Measurements from ENCODE around the gene IFNL3. TPM values are rescaled to one million over a fixed set of nuclear protein-coding genes. Genes with fewer than 3 reads are reported as not detected.

Gene IFNL3
- polyA plus RNA-seq, 3 donors, result not detected

DNA sequence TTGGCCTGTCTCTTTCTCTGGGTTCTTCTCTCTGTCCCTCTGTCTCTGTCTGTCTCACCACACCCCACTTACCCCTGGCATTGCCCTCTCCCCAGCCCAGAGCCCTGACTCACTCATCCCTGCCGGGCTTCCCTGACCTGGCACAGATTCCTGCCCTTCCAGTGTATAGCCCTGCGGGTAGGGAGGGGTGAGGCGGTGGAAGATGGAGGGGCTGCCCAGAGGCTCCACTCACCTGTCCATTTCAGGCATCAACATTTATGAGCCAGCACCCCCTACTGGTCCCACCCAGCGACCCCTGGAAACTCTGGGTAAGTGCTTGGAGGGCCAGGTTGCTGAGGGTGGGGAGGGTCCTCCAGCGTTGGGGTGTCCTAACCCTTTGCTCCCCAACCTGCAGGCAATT lies 47.0 kb downstream of the IFNL3 start:
- H3K27me3 ChIP-seq (ENCODE audit: control insufficient read depth in 2 of 2, insufficient read depth in 2 of 2, low read length in 2 of 2), result peaks cover 10 to 45% of the 10 kb centered on the region in 2 donors
- H3K36me3 Mint-ChIP-seq, result peaks cover 0 to 2% of the 10 kb centered on the region in 2 donors
- no CpG with 5 or more reads among the region's 5 CpGs for WGBS (ENCODE audit: insufficient coverage)
- H3K4me2 ChIP-seq (replicated peaks; ENCODE audit: extremely low read depth, low read length, poor library complexity, severe bottlenecking), result no peak overlapping the region
- H3K4me3 Mint-ChIP-seq, result peak overlapping the region in 1 of 2 donors; percentile 75
- H3K4me1 Mint-ChIP-seq, result peaks cover 3% of the 10 kb centered on the region
- H3K9me3 Mint-ChIP-seq, result peaks cover 0 to 7% (median 2%) of the 10 kb centered on the region in 7 donors
- DNase-seq, result no peak
- H3K4me3 ChIP-seq (replicated peaks in 1 of 3; ENCODE audit: low read depth in 2 of 3, low read length in 3 of 3), result no peak overlapping the region
- intact Hi-C loops (cut with micrococcal nuclease), result no loop called here
- H4K20me1 ChIP-seq (ENCODE audit: insufficient read depth, low read length), result no peaks in the 10 kb centered on the region
- H3K36me3 ChIP-seq (replicated peaks in 1 of 2; ENCODE audit: control insufficient read depth in 1 of 2, insufficient read depth in 2 of 2, low read length in 2 of 2), result no peaks in the 10 kb centered on the region
- H2AFZ ChIP-seq (ENCODE audit: insufficient read depth, low read depth, low read length, poor library complexity, severe bottlenecking), result no peak overlapping the region
- no peaks in the 10 kb centered on the region for H3K79me2 ChIP-seq (ENCODE audit: insufficient read depth, low read length)
- peaks cover 0 to 9% of the 10 kb centered on the region in 2 donors for H3K9me3 ChIP-seq (replicated peaks in 1 of 2; ENCODE audit: control insufficient read depth in 1 of 2, insufficient read depth in 1 of 2, low read length in 2 of 2)
- no peaks in the 10 kb centered on the region for H3K4me1 ChIP-seq (ENCODE audit: control insufficient read depth in 1 of 2, insufficient read depth in 2 of 2, low read length in 2 of 2)
- H3K27ac ChIP-seq (ENCODE audit: low read depth in 1 of 2, low read length in 2 of 2), result no peak overlapping the region
- peaks cover 45 to 79% (median 56%) of the 10 kb centered on the region in 3 donors for H3K27me3 Mint-ChIP-seq (ENCODE audit: low read depth in 3 of 3)
- H3K27ac Mint-ChIP-seq, result peak overlapping the region in 1 of 7 donors; percentile 3
- H3K9ac ChIP-seq (ENCODE audit: insufficient read depth, low read length, poor library complexity, severe bottlenecking), result no peak overlapping the region
- TF ChIP-seq, protein P1, sequence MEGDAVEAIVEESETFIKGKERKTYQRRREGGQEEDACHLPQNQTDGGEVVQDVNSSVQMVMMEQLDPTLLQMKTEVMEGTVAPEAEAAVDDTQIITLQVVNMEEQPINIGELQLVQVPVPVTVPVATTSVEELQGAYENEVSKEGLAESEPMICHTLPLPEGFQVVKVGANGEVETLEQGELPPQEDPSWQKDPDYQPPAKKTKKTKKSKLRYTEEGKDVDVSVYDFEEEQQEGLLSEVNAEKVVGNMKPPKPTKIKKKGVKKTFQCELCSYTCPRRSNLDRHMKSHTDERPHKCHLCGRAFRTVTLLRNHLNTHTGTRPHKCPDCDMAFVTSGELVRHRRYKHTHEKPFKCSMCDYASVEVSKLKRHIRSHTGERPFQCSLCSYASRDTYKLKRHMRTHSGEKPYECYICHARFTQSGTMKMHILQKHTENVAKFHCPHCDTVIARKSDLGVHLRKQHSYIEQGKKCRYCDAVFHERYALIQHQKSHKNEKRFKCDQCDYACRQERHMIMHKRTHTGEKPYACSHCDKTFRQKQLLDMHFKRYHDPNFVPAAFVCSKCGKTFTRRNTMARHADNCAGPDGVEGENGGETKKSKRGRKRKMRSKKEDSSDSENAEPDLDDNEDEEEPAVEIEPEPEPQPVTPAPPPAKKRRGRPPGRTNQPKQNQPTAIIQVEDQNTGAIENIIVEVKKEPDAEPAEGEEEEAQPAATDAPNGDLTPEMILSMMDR (IDR thresholded peaks at IDR 0.05), result no peak

DNA sequence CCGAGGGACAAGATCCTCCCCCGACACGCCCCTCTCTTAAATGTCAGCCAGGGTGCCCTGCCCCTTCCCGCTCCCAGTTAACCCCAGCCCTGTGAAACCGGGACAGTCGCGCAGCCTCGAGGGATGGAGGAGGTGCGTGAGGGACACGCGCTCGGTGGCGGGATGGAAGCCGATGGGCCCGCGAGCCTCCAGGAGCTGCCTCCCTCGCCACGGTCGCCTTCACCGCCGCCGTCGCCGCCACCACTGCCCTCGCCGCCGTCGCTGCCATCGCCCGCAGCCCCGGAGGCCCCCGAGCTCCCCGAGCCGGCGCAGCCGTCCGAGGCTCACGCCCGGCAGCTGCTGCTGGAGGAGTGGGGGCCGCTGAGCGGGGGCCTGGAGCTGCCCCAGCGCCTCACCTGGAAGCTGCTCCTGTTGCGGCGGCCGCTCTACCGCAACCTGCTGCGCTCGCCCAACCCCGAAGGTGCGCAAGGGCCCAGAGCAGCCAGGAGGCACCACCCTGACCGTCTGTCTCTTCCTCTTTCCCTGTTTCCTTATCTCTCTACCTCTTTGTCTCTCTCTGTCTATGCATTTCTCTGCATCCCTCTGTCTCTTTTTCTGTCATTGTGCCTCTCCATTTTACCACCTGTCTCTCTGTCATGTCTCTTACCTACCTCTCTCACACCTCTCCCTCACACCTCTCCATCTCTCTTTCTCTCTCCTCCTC lies 47.8 kb downstream of the IFNL3 start, which contains the start of gene NCCRP1:
TSS of gene NCCRP1 (plus strand) at position 105 of the 703 bp plus-strand sequence. CDS start at position 124, 19 bp downstream.
- H3K36me3 ChIP-seq (replicated peaks in 1 of 2; ENCODE audit: control insufficient read depth in 1 of 2, insufficient read depth in 2 of 2, low read length in 2 of 2), result no peaks in the 10 kb centered on the region
- Mint-ChIP-seq H3K36me3 (peaks cover 0 to 2% of the 10 kb centered on the region in 2 donors), H3K9me3 (peaks cover 0 to 7% (median 2%) of the 10 kb centered on the region in 7 donors), H3K4me1 (peaks cover 3% of the 10 kb centered on the region), H3K4me3 (peak within 1 kb of the TSS in 1 of 2 donors; percentile 75), H3K27me3 (ENCODE audit: low read depth in 3 of 3) (peaks cover 39 to 74% (median 50%) of the 10 kb centered on the region in 3 donors), H3K27ac (peak within 1 kb of the TSS in 1 of 7 donors; percentile 3)
- H4K20me1 ChIP-seq (ENCODE audit: insufficient read depth, low read length), result no peaks in the 10 kb centered on the region
- no peak within 1 kb of the TSS for H3K27ac ChIP-seq (ENCODE audit: low read depth in 1 of 2, low read length in 2 of 2)
- no peaks in the 10 kb centered on the region for H3K4me1 ChIP-seq (ENCODE audit: control insufficient read depth in 1 of 2, insufficient read depth in 2 of 2, low read length in 2 of 2)
- H3K9me3 ChIP-seq (replicated peaks in 1 of 2; ENCODE audit: control insufficient read depth in 1 of 2, insufficient read depth in 1 of 2, low read length in 2 of 2), result peaks cover 0 to 9% of the 10 kb centered on the region in 2 donors
- no peak within 1 kb of the TSS for H3K9ac ChIP-seq (ENCODE audit: insufficient read depth, low read length, poor library complexity, severe bottlenecking)
- no peak within 1 kb of the TSS for H2AFZ ChIP-seq (ENCODE audit: insufficient read depth, low read depth, low read length, poor library complexity, severe bottlenecking)
- TF ChIP-seq, protein P1 (IDR thresholded peaks at IDR 0.05), result no peak
- 1% methylated on average over 47 of the region's 51 CpGs for whole genome bisulfite sequencing (ENCODE audit: insufficient coverage)
- peaks cover 10 to 42% of the 10 kb centered on the region in 2 donors for H3K27me3 ChIP-seq (ENCODE audit: control insufficient read depth in 2 of 2, insufficient read depth in 2 of 2, low read length in 2 of 2)
- no peak within 1 kb of the TSS for H3K4me3 ChIP-seq (replicated peaks in 1 of 3; ENCODE audit: low read depth in 2 of 3, low read length in 3 of 3)
- DNase-seq, result no peak
- no peaks in the 10 kb centered on the region for H3K79me2 ChIP-seq (ENCODE audit: insufficient read depth, low read length)
- no peak within 1 kb of the TSS for H3K4me2 ChIP-seq (replicated peaks; ENCODE audit: extremely low read depth, low read length, poor library complexity, severe bottlenecking)
- intact Hi-C loops (cut with micrococcal nuclease), result no loop called here

All from CD14-positive monocyte (primary cell).